Activated naive CD8-positive, alpha-beta T cell treated with anti-CD3 and anti-CD28 coated beads, Interleukin-2, amount 10 ng/mL, durations not matched to agents 7 days and 5 days (primary cell): ENCODE measurements around the gene CHN2. TPM values are rescaled to one million over a fixed set of nuclear protein-coding genes. Genes with fewer than 3 reads are reported as not detected.
"Not testable (repeated sequence)": the region's sequence is repeated elsewhere in the genome, so short reads cannot be mapped to it uniquely, and the experiment has no call there.

Source experiments
- ATAC-seq: fragments of 150-1000 bp; cut with Tn5 transposase; one replicate; pipeline ENCODE4 v1.10.0; 2021; ENCODE audit warnings: low read depth, moderate library complexity
- POLR2A ChIA-PET: fragments of 350-600 bp; sonication (Branson Sonifier 250); formaldehyde crosslinking; loops from one replicate; lab custom pipeline; 2021; ENCODE audit warnings: antibody characterized with exemption; lab: Charles Lee
- DNase-seq: peaks from one replicate; pipeline ENCODE4 v3.0.0; 2021
- H3K27ac Mint-ChIP-seq: one replicate; pipeline ENCODE4 v1.8.0; 2022; ENCODE audit warnings: mild to moderate bottlenecking, mixed read lengths
- H3K27me3 Mint-ChIP-seq: one replicate; pipeline ENCODE4 v1.8.0; 2022; ENCODE audit warnings: mild to moderate bottlenecking, moderate library complexity, mixed read lengths
- H3K36me3 Mint-ChIP-seq: one replicate; pipeline ENCODE4 v1.8.0; 2021; ENCODE audit warnings: mild to moderate bottlenecking, mixed read lengths
- H3K4me1 Mint-ChIP-seq: one replicate; pipeline ENCODE4 v1.8.0; 2021; ENCODE audit warnings: mixed read lengths
- H3K4me3 Mint-ChIP-seq: one replicate; pipeline ENCODE4 v1.8.0; 2022; ENCODE audit warnings: mild to moderate bottlenecking, moderate library complexity, mixed read lengths
- H3K9me3 Mint-ChIP-seq: one replicate; pipeline ENCODE4 v1.8.0; 2021; ENCODE audit warnings: mixed read lengths
- total RNA-seq, 2 experiments: library from RNA; stranded (reverse); gene quantifications; one replicate each; pipeline ENCODE4 v1.2.3, GENCODE V29; 2021

Gene CHN2
- total RNA-seq, 2 experiments from 2014 or later: 6.5 to 7.2 TPM

DNA sequence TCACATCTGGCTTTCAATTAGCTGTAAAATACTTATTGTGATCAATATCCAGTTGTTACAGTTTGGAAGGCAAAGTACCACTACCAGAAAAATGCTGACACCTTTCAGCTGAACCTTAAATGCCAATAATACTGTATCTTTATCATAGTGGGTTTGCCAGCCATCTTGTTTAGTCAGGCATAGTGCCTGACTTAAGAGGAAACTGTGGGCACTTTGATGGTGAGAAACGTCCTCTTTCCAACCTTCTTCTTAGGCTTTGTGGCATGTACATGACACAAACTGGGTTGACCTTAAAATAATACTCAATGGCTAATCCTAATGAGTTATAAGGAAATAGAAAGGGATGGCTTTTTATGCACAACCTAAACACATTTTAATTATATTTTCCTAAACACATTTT, 316.8 kb downstream of the CHN2 start:
- no peak overlapping the region for H3K4me3 Mint-ChIP-seq
- H3K27ac Mint-ChIP-seq: no peak overlapping the region
- DNase-seq: no peak
- POLR2A ChIA-PET: no interaction called here
- ATAC-seq: no peak
- H3K9me3 Mint-ChIP-seq: peaks cover 1% of the 10 kb centered on the region
- no peaks in the 10 kb centered on the region for H3K36me3 Mint-ChIP-seq
- H3K4me1 Mint-ChIP-seq: peaks cover 7% of the 10 kb centered on the region
- H3K27me3 Mint-ChIP-seq: peaks cover 16% of the 10 kb centered on the region

DNA sequence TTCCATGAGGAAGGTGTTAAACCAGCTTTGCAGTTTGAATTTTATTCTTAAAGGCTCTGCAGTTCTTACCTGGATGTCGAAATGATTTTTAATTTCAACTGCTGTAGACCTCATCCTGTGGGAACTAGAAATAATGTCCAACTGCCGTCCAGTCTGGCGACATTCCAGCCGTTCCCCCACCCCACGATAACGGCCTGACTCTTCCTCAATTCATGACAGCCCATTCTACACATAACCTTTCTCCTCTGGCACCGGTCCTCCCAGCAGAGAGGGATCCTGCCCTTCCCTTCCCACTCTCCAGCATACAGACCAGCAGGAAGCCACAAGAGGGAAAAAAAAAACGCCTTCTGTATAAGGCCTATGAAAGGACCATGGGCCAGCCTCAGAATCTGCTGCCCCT, 317.3 kb downstream of the CHN2 start:
- POLR2A ChIA-PET: no interaction called here
- peaks cover 16% of the 10 kb centered on the region for H3K27me3 Mint-ChIP-seq
- no peak overlapping the region for H3K27ac Mint-ChIP-seq
- no peak for ATAC-seq
- DNase-seq: no peak
- H3K4me1 Mint-ChIP-seq: peaks cover 7% of the 10 kb centered on the region
- H3K36me3 Mint-ChIP-seq: no peaks in the 10 kb centered on the region
- H3K9me3 Mint-ChIP-seq: peaks cover 1% of the 10 kb centered on the region
- no peak overlapping the region for H3K4me3 Mint-ChIP-seq

- Mint-ChIP-seq H3K27me3 (peaks cover 10% of the 10 kb centered on the region), H3K27ac (no peak overlapping the region), H3K4me1 (peaks cover 5% of the 10 kb centered on the region), H3K4me3 (no peak overlapping the region), H3K36me3 (no peaks in the 10 kb centered on the region), H3K9me3 (peaks cover 3% of the 10 kb centered on the region)
- DNase-seq (no peak), ATAC-seq (no peak)
- POLR2A ChIA-PET: no interaction called here
Observed at GRCh38 chr7:29516491-29516890, 321.9 kb downstream of the CHN2 start.

DNA sequence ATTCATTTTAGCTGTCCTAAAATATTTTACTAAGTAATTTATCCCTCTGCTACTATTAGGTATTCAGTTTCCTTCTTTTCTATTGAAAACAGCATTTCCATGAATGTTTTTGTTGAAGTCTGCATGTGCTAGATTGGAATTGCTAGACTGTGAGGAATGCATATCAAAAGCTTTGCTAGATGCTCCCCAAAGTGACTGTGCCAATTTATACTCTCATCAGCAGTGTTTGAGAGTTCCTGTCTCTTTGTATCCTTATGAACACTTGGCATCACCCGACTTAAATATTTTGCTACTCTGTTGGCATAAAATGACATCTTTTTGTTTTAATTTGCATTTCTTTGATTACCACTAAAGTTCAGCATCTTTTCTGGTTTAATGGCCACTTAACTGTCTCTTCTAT, 324.0 kb downstream of the CHN2 start:
- POLR2A ChIA-PET: no interaction called here
- ATAC-seq (no peak), DNase-seq (no peak)
- Mint-ChIP-seq H3K4me1 (no peaks in the 10 kb centered on the region), H3K9me3 (peaks cover 2% of the 10 kb centered on the region), H3K27me3 (peaks cover 4% of the 10 kb centered on the region), H3K27ac (no peak overlapping the region), H3K4me3 (no peak overlapping the region), H3K36me3 (no peaks in the 10 kb centered on the region)

DNA sequence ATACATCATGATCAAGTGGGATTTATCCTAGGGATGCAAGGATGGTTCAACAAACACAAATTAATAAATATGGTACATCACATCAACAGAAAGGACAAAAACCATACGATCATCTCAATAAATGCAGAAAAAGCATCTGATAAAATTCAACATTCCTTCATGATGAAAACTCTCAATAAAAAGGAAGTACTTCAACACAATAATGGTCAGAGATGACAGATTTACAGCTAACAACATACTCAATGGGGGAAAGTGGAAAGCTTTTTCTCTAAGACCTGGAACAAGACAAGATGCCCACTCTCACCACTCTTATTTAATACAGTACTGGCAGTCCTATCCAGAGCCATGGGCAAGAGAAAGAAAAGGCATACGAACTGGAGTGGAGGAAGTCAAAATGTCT, 329.2 kb downstream of the CHN2 start:
- no peaks in the 10 kb centered on the region for H3K27me3 Mint-ChIP-seq
- H3K36me3 Mint-ChIP-seq: no peaks in the 10 kb centered on the region
- POLR2A ChIA-PET: no interaction called here
- H3K27ac Mint-ChIP-seq: no peak overlapping the region
- H3K9me3 Mint-ChIP-seq: peaks cover 2% of the 10 kb centered on the region
- H3K4me1 Mint-ChIP-seq: no peaks in the 10 kb centered on the region
- DNase-seq: no peak
- no peak overlapping the region for H3K4me3 Mint-ChIP-seq
- no peak for ATAC-seq

DNA sequence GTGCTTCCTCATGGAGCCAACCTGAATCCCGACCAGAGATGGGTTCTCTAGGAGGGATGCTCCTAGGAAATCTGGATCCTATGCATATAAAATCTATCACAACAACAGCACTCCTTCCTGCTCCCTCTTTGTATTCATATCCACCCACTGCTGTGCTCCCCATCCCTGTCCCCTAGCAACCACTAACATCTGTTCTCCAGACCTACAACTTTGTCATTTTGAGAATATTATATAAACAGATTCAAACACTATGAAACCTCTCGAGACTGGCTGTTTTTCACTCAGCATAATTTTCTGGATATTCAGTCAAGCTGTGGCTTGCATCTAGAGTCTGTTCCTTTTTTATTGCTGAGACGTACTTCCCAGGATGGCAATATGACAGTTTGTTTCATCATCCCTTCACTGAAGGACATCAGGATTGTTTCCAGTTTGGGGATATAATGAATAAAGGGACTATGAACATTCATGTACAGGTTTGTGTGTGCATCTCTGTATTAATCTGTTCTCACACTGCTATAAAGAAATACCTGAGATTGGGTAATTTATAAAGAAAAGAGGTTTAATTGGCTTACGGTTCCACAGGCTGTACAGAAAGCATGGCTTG, 333.0 kb downstream of the CHN2 start:
- ATAC-seq: no peak
- H3K4me3 Mint-ChIP-seq: no peak overlapping the region
- H3K36me3 Mint-ChIP-seq: no peaks in the 10 kb centered on the region
- POLR2A ChIA-PET: no interaction called here
- H3K4me1 Mint-ChIP-seq: no peaks in the 10 kb centered on the region
- peaks cover 4% of the 10 kb centered on the region for H3K9me3 Mint-ChIP-seq
- H3K27me3 Mint-ChIP-seq: no peaks in the 10 kb centered on the region
- H3K27ac Mint-ChIP-seq: no peak overlapping the region
- no peak for DNase-seq

- H3K9me3 Mint-ChIP-seq, H3K36me3 Mint-ChIP-seq, H3K4me3 Mint-ChIP-seq, POLR2A ChIA-PET, H3K27ac Mint-ChIP-seq, ATAC-seq, H3K27me3 Mint-ChIP-seq, H3K4me1 Mint-ChIP-seq, DNase-seq: not testable (repeated sequence)
Observed at GRCh38 chr7:29528526-29528925, 334.0 kb downstream of the CHN2 start.

Other genes starting within 250 kb of the CHN2 start
- gene TRIL, start 236.4 kb upstream of the CHN2 start, total RNA-seq: not detected
- 1 to 10 TPM in 1 of 2 experiments, under 1 TPM in 1; 0.75 to 1.2 TPM for gene CPVL, start 48.2 kb upstream of the CHN2 start, total RNA-seq